DMS53 treated with DMSO at 0.1 percent for 48 hours (cell line): ENCODE data around the gene PPP2R5C.

ENCODE experiments used
- DNase-seq: peaks from one replicate; lab custom pipeline; 2025; ENCODE audit not compliant: unreplicated experiment; lab: John Stamatoyannopoulos, UW

PPP2R5C gene

DNA sequence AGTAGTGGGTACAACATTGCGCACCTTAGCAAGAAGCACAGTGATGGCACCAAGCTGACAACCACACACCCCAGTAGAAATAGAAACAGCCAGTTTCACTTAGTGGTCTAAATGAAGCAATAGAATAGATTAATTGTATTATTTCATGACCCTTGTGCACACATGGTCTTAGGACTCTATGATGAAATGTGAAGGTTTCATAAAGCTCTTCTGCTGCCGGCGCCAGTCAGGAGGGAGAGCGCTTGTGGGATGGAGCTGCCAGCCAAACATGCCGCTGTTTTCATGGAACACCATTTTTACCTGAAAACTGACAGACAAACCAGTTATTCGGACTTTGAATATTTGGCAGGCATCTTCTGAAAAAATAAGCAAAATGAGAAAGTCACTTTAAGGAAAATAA, 100.0 kb downstream of the PPP2R5C start:
- DNase-seq: no peak

DNA sequence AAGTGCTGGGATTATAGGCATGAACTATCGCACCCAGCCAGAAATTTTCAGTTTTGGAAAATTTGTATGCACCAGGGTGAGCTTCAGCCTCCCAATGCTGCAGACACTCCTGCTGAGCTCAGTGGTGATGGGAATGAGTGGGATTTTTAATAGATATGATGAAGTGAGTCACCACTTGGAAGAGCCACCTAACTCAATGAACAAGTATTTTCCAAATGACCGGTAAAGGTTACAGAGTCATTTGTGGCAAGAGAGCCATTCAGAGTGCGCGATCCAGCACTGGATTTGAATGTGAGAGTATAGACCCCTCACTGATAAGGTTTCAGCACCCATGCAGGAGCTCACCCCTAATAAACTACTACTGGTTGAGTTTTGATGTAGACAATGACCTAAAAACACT, 100.7 kb downstream of the PPP2R5C start:
- DNase-seq: no peak

DNA sequence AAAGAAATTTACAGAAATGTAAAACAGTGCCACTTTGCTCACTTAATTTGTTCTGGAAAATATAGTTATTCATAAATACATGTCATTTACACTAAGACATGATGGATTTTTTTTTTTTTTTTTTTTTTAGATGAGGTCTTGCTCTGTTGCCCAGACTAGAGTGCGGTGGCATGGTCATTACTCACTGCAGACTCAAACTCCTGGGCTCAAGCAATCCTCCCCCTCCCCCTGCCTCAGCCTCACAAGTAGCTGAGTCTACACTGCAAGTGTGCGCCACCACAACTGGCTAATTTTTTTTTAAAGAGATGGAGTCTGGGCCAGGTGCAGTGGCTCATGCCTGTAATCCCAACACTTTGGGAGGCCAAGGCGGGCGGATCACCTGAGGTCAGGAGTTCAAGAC, 101.2 kb downstream of the PPP2R5C start:
- DNase-seq: no peak

DNA sequence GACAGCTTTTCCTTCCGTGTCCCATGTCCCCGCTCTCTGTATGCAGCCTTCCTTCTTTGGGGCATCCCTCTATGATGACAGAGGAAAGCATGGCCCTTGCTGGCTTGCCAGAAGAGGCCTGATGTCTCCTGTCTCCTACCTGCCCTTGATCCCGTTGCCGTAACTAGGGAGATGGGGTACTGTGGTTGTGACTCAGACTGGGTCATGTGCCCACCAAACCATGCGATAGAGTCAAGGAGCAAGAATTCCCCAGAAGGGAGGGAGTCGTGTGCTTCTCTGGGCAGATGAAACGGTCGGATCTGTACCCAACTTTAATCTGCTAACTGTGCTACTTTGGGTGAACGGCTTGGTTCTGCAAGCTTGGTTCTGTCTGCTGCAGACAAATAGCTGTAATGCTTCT, 103.8 kb downstream of the PPP2R5C start:
- DNase-seq: no peak

DNA sequence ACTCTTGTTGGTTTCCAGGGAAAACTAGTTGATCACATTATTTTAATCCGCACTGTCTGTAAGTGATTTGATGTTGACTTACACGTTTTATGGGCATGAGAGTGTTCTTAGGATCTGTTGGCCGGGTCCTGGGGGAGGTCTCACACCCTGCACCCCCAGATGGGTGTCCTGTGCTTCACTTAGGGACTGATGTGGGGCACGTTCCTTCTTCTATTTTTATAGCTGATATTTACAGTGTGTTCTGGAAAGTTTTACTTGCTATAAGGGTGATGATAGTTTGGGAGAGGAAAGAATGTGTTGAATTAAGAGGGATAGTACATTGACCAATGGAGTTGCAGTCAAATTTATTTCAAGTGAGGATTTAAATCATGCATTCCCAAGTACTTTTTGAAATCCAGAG, 106.3 kb downstream of the PPP2R5C start:
- no peak for DNase-seq

DNA sequence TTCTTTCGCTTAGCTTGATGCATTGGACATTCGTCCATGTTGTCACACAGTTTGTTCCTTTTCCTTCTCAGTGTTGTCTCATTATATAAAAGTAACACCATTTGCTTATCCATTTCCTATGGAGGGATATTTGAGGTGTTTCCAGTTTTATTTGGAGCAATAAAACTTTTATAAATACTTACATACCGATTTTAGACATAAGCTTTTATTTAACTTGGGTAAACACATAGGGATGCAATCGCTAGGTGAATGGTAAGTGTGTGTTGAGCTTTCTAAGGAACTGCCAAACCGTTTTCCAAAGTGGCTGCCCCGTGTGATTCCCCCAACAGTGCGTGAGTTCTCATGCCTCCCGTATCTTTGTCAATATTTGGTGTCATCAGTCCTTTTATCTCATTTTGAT, 107.7 kb downstream of the PPP2R5C start:
- DNase-seq: no peak

DNA sequence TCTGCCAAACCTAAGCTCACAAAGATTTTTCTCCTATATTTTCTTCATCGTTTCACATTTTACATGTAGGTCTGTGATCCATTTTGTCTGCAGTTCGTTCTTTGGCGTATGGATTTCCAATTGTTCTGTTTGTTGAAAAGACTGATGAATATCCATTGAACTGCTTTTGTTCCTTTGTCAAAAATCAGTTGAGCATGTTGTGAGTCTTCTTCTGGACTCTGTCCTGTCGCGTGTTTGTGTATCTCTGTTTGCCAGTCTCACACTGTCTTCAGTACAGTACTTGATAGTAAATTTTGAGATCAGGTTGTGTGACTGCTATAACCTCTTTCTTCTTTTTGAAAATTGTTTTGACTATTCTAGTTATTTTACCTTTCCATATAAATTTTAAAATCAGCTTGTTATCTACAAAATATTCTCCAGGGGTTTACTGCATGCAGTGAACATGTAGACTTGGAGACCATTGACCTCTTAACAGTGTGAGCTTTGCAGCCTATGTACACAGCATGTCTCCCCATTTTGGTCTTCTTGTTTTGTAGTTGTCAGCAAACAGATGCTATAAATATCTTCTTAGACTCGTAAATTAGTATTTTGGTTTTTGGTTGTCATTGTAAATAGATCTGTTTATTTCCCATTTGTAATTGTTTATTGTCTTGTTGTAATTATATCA, 108.9 kb downstream of the PPP2R5C start:
- DNase-seq: no peak

DNA sequence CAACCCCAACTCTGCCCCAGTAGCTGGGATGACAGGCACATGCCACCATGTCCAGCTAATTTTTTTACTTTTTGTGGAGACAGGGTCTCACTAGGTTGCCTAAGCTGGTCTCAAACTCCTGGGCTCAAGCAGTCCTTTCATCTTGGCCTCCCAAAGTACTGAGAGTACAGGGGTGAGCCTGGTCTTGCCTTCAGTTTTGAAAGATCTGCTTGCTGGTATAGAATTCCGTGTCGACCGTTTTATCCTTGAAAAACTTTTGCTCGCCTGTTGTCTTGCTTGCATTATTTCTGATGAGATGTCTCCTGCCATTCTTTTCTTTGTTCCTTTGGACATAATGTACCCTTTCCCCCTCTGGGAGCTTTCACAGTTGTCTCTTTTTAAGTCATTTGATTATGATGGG, 110.8 kb downstream of the PPP2R5C start:
- no peak for DNase-seq

DNA sequence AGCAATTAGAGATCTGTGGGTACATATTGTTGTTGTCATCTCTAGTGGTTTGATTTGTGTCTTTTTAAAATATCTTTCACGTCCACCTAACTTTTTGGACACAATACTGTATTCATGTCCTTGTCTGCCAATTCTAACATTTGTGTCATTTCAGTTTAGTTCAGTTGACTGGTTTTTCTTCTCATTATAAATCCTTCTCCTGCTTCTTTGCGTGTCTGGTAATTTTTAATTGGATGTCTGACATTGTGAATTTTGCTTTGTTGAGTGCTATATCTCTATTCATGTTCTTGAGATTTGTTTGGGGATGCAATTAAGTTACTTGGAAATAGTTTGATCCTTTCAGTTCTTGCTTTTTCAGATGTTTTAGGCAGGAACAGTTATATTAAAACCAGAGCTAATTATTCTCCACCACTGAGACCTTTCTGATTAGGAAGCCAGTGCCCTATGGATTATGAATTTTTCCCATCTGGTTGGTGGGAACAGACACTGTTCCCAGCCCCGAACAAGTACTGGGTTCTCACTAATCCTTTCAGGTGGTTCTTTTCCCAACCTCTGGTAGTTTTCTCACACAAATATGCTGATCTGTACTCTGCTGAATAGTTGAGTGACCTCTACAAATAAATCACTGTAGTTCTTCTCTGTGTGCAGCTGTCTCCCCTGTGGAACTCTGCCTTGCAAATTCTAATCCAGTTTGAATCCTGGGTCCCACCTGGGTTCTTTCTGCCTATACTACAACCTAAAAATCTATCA, 111.7 kb downstream of the PPP2R5C start:
- DNase-seq: no peak

DNA sequence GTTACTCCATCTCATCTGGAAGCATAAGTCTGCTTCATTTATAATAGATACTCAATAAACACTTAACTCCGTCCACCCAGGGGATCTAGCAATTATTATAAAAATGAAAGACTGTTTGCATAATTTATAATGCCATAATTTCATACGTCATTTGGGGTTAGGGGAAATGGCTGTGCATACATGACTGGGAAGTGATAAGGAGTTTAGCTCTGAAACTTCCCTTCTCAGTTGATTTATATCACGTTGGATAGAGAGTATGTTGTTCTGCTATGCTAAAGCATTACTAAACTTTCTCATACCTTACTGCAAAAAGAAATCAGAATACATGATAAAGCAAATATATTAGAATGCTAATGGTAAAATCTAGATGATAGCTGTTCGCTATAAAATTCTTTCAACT, 112.5 kb downstream of the PPP2R5C start:
- DNase-seq: no peak

DNA sequence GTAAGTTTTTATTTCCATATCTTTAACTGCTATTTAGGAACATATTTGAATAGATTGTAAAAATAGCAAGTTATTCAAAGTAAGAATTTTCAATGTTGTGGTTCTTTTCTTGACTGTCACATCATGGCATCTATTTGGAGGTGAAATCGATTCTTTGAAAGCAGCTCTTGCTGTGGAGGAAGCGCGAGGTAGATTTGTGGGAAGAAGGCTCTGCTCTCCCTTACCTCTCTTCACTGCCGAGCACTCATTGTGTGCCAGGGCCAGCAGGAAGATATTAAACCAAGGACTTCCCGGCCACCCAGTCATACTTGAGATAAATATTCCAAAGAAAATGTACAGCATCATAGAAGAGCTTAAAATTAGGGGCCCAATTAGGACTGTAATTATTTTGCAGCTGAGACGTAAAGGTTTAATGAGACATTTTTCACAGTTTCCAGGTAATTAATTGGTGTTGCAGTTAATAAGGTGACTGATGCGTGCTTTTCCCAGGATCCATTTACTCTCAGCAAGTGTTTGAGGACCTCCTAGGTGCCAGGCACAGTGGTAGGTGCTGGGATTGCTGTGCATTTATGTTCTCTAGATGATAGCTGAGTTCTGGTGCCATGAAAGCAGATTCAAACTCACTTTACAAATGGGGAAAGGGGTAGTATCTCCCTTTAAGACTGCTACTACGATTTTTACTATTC, 113.7 kb downstream of the PPP2R5C start:
- DNase-seq: no peak

DNA sequence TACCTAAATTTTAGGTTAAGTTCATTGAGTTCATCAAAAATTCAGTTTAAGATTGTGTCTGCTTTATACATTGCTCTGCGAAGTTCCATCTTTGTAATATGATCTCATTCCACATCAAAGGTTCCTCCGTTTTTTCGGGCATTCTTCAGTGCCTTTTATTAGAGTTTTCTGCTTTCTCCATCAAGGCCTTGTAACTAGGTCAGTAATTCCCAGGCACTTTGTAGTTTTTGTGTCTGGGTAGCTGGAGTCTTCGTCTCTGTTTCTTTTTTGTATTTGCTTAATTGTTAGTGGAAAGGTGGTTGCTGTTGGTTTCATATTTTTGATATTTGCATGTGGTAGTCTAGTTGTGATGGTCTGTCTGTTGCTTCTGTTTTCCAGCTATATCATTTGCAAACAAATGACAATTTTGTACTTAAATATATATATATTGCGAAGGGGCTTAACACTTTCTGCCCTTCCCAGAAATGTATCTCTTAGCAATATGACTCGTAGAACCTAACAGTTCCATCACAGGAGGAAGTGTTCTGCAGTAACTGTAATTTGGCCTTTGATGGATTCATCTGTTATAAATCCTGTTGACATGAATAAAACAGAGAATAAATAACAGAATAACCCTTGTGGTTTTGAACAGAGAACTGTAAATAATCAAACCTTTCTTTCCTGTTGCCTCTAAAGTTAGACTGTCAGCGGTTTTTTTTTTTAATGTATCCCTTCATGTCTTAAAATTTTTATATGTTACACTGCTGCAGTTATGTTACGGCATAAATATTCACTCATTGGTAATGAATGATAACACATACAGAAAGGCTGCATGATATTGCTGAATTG, 114.4 kb downstream of the PPP2R5C start:
- DNase-seq: no peak

DNA sequence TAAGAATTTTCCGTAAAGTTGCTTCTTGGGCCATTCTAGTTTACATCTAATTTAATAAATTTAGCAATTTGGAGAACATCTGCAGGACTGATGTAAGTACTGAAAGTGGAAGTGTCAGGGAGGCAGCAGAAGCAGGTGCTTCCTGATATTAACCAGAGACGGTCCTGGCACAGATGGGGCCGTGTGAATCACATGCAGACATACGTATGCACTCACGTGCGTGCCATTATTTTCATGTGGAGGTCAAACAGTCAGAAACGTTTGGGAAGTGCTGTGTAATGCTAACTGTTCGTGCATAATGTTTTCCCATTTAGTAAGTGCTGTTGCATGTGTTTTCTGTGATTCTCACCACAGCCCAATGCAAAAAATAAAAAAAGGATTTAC, 115.0 kb downstream of the PPP2R5C start:
- no peak for DNase-seq

DNA sequence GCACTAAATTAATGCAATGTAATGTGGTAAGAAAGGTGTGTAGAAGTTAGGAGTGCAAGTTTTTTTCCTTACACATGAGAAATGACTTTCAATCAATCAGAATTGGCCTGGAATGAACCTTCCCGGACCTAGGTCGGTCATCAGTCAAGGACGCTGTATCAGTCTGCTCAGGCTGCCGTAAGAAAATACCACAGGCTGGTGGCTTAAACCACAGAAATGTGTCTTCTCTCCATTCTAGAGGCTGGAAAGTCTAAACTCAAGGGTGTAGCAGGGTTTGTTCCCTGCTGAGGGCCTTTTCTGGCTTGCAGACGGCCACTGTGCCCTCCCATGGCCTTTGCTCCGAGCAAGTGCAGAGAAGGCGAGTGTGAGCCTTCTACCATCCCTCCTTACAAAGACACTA, 116.3 kb downstream of the PPP2R5C start:
- no peak for DNase-seq

DNA sequence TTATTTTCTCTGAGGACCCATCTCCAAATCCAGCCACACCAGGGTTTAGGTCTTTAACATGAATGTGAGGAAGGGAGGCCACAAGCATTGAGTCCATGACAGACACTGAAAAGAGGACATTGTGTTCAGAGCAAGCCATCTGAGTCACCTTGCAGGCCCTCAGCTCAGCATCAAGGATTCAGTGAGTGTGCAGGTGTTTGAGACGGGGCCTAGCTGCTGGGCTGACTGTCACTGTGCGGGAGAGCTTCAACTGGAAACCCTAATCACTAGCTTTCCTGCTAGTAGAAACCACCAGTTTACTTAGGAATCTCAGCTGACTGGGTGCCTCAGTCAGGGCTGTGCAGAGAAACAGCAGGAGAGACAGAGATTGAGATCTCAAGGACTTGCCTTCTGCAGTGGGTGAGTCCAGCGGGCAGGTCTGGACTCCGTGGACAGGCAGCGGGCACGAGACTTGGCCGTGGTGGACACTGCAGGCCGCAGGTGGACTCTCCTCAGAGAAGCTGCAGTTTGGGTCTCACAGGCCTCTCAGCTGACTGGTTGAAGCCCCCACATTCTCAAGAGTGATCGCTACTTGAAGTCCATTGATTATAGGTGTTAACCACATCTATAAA, 116.8 kb downstream of the PPP2R5C start:
- DNase-seq: no peak

DNA sequence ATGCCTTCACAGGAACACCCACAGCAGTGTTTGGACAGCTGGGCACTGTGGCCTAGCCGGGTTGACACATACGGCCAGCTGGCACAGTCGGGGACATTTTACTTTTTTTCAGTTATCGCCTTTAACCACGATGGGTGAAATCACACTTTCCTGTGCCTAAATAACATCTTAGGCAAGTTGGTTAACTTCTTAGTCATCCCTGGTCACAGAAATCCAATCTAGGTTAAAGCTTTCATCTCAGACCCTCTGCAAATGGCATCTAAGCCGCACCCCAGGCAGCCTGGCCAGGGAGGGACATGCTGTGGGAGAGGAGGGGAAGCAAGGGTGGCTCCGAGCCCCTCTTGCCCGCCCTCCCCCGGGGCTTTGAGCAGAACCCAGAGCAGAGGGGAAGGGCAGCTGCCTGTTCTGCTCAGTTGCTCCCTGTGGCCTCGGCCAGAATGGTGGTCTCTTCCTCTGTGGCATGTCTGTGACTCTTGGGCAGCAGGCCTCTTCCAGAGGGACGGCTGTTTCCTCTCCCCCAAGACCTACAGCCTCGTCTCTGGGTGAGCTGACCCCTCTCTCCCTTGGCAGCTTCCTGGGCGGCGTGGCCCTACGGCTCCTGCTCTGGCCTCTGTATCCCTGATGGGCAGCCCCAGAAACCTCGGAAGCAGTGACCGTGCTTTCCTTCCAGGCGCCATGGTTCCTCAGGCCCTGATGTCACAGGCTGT, 117.5 kb downstream of the PPP2R5C start:
- DNase-seq: no peak

DNA sequence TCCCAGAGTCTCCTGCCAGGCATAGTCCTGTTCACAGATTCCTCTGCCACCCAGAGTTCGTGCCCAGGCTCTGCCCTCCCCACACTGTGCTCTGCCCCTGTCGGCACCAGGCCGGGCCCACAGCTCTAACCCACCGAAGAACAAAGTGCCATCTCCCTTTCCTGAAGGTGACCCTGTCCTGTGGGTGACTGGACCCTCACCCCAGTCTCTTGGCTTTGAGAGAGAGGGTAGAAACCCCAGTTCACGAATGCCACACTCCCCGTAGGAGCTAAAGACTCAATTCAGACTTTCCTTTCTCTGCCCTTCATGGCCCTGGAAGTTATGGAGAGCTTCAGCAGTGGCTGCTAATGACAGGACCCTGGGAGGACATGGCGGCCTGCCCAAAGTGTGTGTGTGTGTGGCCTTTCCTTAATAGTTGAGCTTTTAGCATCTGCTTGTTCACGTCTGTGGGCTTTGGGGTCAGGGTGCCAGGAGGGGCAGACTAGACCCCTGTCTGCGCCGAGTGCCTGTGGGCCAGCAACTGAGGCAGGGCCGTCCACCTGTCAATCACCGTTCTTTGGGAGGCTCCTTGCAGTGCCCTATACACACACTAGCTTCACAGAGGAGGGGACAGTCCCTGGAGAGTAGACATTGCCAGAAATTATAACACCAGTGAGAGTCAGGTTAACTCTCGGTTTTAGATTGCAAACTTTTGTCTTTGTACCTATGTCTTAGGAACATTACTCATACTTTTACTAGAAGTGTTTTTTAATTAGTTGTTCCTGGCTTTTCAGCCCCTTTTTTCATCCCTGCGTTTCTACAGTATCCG, 118.2 kb downstream of the PPP2R5C start:
- DNase-seq: no peak

DNA sequence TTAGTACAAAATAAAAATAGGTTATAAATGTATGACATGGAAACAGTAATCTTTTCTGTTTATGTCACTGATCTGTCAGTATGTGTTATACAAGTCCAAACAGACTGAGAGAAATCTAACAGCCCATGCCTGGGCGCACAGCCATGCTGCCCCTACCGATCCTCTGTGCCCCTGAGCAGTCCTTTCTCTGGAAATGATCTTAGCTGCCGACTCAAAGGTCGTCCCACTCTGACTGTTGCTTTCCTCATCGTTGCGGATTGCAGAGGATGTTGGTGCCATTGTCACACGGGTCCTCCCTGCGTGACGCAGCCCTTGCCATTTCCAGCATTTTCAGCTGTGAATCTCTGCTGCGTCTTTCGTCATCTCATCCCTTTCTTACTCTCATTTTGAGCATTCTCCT, 119.9 kb downstream of the PPP2R5C start:
- no peak for DNase-seq

DNA sequence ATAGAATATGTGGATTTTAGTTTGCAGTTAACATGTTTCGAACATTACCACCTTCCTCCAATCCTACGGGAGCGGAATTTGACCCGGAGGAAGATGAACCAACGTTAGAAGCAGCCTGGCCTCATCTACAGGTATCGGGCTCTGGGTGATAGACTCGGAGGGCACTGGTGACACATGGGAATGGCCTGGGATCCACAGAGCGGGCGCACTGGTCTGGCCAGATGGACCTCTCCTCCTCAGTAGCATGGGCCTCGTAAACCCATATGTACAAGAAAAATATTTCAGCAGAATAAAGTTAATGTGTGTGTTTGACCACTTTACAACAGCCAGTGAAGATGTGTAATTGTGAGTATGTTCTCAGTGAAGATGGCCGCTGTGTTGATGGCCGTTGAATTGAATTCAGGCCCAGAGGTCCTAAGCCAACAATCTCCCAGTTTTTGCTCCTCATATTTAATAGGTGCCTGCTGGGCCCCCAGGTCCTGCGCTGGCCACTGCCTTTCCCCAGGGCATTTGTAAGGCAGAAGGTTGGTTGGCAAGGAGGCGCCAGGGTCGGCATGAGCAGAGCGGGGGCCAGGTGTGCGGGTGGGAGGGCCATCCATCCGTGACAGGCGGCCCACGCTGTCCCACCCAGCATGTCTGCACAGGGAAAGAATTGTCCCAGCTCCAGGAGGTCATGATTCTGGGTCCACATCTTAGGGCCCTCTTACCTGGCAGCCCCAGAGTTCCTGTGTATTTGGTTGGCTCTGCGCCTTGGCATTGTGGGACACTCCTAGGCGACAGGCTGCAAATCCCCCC, 120.8 kb downstream of the PPP2R5C start:
- no peak for DNase-seq
